LoVo (cell line): ENCODE data around the gene NAA35.
"Not testable (repeated sequence)": the region's sequence is repeated elsewhere in the genome, so short reads cannot be mapped to it uniquely, and the experiment has no call there.

Experiments used
- DNase-seq: peaks from one replicate; pipeline ENCODE4 v3.0.0-alpha.2; 2016; ENCODE audit warnings: low spot score

NAA35 gene

GRCh38 chr9:85940832-85941621, at the start of gene NAA35:
Gene NAA35 (plus strand): TSS chr9:85941146. CDS start chr9:85942160, 1,014 bp downstream.
- peak; percentile 98 for DNase-seq

- no peak for DNase-seq
These were observed 48.5 kb upstream of the NAA35 start for GRCh38 chr9:85892401-85892800.

- no peak for DNase-seq
These were observed 45.3 kb upstream of the NAA35 start for GRCh38 chr9:85895685-85896084.

GRCh38 chr9:85897848-85898247, 43.1 kb upstream of the NAA35 start:
- no peak for DNase-seq

GRCh38 chr9:85898332-85898731, 42.6 kb upstream of the NAA35 start:
- no peak for DNase-seq

GRCh38 chr9:85899388-85899787, 41.6 kb upstream of the NAA35 start:
- DNase-seq, result no peak

GRCh38 chr9:85900504-85901201, 40.3 kb upstream of the NAA35 start:
- peak; percentile 28 for DNase-seq

- no peak for DNase-seq
These were observed 36.0 kb upstream of the NAA35 start for GRCh38 chr9:85904975-85905374.

- no peak for DNase-seq
These were observed 35.0 kb upstream of the NAA35 start for GRCh38 chr9:85905957-85906356.

- no peak for DNase-seq
These were observed 31.6 kb upstream of the NAA35 start for GRCh38 chr9:85909390-85909789.

GRCh38 chr9:85914108-85914507, 26.8 kb upstream of the NAA35 start:
- DNase-seq, result no peak

- DNase-seq, result no peak
These were observed 23.2 kb upstream of the NAA35 start for GRCh38 chr9:85917756-85918155.

GRCh38 chr9:85925493-85925892, 15.5 kb upstream of the NAA35 start:
- no peak for DNase-seq

- no peak for DNase-seq
These were observed 13.9 kb upstream of the NAA35 start for GRCh38 chr9:85927076-85927475.

- DNase-seq, result no peak
These were observed 9.5 kb upstream of the NAA35 start for GRCh38 chr9:85931495-85931894.

- DNase-seq, result not testable (repeated sequence)
These were observed 5.0 kb upstream of the NAA35 start for GRCh38 chr9:85935950-85936349.

GRCh38 chr9:85940275-85940831, 593 bp upstream of the NAA35 start:
- DNase-seq, result no peak

- DNase-seq, result no peak
These were observed 635 bp downstream of the NAA35 start for GRCh38 chr9:85941622-85941940.

- no peak for DNase-seq
These were observed 1.3 kb downstream of the NAA35 start for GRCh38 chr9:85941966-85942912.

GRCh38 chr9:85942913-85943709, 2.2 kb downstream of the NAA35 start:
- DNase-seq, result no peak

GRCh38 chr9:85943757-85944430, 2.9 kb downstream of the NAA35 start:
- no peak for DNase-seq
